HG03460 (cell line): ENCODE measurements around the gene ABHD3.
"Not testable (repeated sequence)": the region's sequence is repeated elsewhere in the genome, so short reads cannot be mapped to it uniquely, and the experiment has no call there.

Source experiments
- ATAC-seq: cut with Tn5 transposase; IDR thresholded peaks from one replicate; pipeline ENCODE4 v1.9.1; 2021; ENCODE audit not compliant: unreplicated experiment

Gene ABHD3

GRCh38 chr18:21703241-21703820 is 1.2 kb downstream of the ABHD3 start:
- ATAC-seq = peak; percentile 17

- no peak for ATAC-seq
Observed at GRCh38 chr18:21702602-21703001, 2.0 kb downstream of the ABHD3 start.

DNA sequence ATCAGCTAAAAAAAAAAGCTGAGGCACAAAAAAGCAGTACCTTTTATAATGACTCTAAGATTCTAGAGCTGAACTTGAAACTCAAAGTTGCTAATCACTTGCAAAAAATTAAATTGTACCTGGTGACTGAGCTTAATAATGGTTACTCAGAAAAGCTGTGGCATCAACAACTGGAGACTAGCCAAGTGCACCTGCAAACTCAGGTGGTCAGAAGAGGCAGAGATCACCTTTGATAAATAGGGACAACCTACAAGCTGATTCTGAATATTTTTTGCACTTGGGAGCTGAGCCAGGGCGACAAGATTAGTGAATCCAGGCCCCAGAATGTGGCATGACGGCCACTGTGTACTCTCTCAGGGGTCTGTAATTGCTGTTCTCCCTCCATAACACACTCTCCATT is 3.0 kb downstream of the ABHD3 start:
- no peak for ATAC-seq

GRCh38 chr18:21700528-21701075 is 4.0 kb downstream of the ABHD3 start:
- no peak for ATAC-seq

DNA sequence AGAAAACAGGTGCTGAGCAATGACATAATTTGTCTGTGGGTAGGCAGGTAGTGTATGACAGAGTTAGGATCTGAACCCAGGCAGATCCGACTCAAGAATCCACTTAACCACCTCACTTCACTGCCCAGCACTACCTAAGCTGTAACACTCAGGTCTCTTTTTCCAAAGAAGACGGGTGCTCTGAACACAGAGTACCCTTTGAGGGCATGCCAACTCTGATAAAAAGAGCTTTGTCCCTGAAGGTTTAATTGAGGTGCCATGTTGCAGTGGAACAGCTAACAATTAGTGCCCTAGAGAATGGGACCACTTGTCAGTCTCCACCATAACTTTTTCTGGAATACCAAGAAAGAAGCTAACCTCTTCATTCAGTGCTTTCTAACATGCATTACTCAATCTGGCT is 11.3 kb downstream of the ABHD3 start:
- no peak for ATAC-seq

DNA sequence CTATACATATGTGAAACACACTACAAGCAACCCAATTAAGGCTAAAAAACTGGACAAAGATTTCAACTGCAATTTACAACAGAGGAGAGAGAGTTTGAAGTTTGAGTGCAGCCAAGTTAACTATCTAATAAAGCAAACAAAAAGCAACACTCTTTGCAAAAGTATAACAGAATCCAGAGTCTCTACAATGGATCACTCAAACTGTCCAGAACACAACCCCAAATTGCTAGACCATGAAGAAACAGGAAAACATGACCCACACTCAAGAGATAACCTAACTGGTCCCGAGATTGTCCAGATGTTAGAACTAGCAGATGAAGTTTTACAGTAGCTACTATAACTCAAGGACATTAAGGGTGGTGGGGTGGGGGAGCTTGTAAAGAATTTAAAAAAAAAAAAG is 14.8 kb downstream of the ABHD3 start:
- no peak for ATAC-seq

GRCh38 chr18:21686282-21687105 is 18.1 kb downstream of the ABHD3 start:
- ATAC-seq = no peak

DNA sequence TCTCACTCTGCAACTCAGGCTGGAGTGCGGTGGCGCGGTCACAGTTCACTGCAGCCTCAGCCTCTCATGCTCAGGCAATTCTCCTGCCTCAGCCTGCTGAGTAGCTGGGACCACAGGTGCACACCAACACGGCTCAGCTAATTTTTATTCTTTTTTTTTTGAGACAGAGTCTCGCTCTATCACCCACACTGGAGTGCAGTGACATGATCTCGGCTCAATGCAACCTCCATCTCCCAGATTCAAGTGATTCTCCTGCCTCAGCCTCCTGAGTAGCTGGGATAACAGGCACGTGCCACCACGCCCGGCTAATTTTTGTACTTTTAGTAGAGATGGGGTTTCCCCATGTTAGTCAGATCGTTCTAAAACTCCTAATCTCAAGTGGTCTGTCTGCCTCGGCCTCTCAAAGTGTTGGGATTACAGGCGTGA is 19.0 kb downstream of the ABHD3 start:
- peak; percentile 78 for ATAC-seq

DNA sequence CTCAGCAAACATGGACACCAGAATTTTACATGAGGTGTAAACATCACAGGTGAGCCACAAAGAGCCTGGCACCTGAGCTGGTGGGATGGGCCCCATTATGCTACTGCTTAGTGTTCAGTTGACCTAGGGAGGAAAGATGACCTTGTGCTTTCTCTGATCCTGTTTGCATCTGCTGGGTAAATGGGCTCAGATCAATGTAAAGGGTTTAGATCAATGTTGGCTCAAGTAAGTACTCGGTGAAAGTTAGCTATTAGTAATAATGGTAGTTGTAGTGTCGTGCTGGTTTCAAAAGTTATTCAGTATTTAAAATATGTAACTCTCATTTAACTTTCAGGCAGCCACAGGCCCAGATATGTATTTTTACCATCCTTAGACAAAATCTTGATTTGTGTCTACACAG is 19.8 kb downstream of the ABHD3 start:
- ATAC-seq = peak; percentile 62

DNA sequence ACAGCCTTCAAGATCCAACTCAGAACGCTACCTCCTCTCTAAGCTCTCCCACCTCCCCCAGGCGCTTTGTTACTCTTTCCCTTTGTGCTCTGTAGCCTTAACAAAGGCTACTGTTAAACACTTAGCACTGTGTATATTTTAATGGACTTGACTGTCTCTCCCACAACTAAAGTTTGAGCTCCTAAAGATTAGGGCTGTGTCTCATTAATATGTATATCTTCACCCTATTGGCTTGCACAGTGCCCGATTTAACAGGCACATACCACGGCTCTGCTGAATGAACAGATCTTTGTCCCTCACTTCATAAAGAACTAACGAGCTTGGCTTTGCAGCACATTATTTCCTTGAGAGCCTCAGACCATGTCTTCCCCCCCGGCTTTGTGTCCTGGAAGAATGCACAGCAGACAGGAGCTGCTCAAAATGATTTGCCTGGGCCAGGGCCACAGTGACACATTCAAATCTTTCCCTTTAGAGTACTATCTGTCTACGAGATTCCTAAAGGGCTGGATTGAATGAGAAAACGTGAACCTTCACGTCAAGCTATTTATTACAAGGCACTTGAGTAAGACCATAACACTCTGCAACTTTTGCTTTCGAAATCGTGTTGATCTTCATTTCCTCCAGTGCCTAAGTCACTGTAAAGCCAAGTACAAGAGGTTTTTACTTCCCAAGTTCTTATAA is 22.1 kb downstream of the ABHD3 start:
- ATAC-seq = no peak

- no peak for ATAC-seq
Observed at GRCh38 chr18:21680161-21680560, 24.4 kb downstream of the ABHD3 start.

DNA sequence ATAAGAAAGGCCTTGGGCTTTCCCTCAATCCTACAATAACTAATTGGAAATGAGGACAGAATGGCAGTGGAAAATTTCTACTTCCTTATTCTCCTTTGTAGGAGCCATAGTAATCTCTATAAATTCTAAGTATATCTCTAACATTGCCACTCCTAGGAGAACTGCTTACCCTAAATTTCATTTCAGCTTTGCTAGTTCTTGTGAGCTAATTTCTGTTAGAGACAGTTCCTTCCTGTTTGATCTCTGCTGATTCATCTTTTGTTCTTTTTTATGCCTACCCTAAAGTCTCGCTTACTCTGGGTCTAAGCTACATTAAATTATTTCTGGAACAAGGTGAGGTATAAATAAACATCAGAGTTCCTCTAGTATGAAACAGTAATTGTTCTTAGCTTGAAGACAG is 25.7 kb downstream of the ABHD3 start:
- no peak for ATAC-seq

DNA sequence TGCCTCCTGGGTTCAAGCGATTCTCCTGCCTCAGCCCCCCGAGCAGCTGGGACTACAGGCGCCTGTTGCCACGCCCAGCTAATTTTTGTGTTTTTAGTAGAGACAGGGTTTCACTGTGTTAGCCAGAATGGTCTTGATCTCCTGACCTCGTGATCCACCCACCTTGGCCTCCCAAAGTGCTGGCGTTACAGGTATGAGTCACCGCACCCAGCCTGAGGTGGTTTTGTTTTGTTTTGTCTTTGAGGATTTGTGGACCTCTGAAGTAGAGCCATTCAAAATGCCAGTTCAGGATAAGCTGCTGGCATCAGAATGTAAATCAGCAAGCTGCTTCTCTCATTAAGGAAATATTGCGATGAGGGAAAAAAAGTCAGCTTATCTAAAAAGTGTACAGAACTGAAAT is 29.2 kb downstream of the ABHD3 start:
- not testable (repeated sequence) for ATAC-seq

DNA sequence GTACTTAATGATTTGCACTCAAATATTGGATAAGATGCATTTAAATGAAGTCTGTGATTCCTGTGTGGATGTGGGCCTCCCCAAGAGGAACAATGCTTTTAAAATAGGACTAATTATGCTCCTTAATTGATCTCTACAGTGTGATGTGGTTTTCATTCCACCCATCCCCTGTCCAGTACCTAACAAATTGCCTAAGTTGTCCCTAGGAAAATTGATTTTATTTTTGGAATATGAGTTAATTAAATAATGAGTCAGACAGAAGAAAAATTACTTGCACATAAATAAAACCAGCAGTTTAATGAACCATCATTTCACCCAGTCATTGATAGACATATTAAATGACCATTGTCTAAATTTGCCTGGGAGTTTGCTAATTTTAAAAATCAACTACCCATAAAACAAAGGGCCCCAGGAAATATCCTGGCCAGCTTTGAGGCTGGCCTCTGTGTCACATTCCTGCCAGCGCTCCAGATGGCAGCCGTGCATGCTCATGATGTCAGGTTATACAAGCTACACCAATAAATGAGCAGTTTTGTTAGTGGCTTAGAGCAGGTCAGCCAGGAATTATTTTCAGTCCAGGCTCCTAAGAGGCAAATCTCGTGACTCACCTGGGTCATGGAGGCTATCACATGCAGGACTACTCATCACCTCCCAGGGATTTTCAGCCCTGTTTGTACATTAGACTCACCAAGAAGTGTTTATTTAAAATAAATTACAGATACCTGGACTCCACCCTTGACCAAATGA is 31.9 kb downstream of the ABHD3 start:
- no peak for ATAC-seq

GRCh38 chr18:21669736-21670285 is 34.8 kb downstream of the ABHD3 start:
- no peak for ATAC-seq

GRCh38 chr18:21664069-21664468 is 40.5 kb downstream of the ABHD3 start:
- ATAC-seq = no peak

DNA sequence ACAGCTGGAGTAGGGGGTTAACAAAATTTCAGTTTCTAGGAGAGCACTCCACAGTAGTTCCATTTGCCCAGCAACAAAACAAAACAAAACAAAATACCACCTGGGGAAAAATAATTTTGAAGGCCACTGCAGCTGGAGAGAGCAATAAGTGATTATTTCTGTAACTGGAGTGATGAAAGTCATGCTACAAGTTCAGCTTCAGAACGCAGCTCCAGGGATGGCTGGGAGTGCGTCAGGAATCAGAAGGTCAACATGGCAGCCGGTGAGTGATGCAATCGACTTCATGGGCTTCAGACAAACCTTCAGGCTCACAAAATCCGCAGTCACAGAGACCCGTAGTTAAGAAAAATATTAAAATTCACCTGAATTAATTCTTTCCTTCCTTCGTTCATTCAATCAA is 41.0 kb downstream of the ABHD3 start:
- ATAC-seq = no peak

DNA sequence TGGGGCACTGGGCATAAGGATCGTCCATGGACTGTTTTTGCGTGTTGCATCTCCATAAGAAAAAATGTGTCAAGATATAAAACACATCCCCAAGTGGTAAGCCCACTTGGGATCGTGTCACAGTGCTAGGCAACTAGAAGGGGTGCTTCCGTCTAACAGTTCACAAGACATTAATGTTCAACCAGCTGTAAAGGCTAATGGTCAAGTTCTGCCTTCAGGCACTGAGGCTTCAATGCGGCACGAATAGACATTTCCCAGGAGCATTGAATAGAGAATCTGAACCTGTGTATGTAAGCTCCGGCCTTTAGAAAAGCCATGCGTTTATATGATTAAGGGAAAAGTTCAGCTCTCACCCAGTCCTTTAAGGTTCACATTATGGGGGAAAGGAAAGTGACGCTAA is 42.0 kb downstream of the ABHD3 start:
- ATAC-seq = no peak

DNA sequence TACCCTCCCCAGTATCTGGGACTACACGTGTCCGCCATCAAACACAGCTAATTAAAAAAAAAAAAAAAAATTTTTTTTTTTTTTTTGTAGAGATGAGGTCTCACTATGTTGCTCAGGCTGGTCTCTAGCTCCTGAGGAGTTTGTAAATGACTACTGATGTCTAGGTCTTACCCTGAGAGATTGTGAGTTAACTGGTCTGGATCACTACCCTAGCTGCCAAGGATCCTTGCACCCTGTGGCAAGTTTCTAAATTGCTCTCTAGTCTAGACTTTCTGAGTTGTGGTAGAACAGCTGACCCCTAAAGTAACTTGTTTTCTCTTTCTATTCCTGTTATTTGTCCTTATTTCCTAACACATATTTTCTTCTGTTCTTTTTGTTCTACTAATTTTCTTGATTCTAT is 44.5 kb downstream of the ABHD3 start:
- no peak for ATAC-seq

GRCh38 chr18:21656402-21656801 is 48.2 kb downstream of the ABHD3 start:
- ATAC-seq = no peak

DNA sequence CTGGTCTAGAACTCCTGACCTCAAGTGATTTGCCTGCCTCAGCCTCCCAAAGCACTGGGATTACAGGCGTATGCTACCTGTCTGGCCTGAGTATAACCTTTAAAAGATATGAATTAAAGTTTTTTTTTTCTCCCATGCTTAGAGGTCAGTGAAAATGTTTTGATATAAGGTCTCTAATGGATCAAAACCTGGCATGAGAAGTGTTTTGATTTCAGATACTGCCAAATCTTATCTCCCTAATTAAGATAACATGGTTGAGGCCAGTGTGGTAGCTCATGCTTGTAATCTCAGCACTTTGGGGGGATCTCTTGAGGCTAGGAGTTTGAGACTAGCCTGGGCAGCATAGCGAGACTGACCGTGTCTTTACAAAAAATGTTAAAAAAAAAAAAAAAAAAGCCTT is 51.2 kb downstream of the ABHD3 start:
- ATAC-seq = no peak
